CD8-positive, alpha-beta memory T cell (primary cell): Measurements from ENCODE around the gene STK32C. TPM values are rescaled to one million over a fixed set of nuclear protein-coding genes. Genes with fewer than 3 reads are reported as not detected.
"Not testable (repeated sequence)": the region's sequence is repeated elsewhere in the genome, so short reads cannot be mapped to it uniquely, and the experiment has no call there.

Experiments
- CTCF ChIA-PET: fragments of 350-600 bp; sonication (Branson Sonifier 250); formaldehyde crosslinking; loops from one replicate; lab custom pipeline; 2021; ENCODE audit warnings: antibody characterized with exemption; lab: Charles Lee
- POLR2A ChIA-PET: fragments of 350-600 bp; sonication (Branson Sonifier 250); formaldehyde crosslinking; loops from one replicate; lab custom pipeline; 2021; ENCODE audit warnings: antibody characterized with exemption; lab: Charles Lee
- DNase-seq, 5 donors: peaks; one replicate each; pipeline versions ENCODE4 v3.0.0 to v3.0.0-alpha.2; 2020 to 2022; ENCODE audit warnings: mixed read lengths in 1 of 5
- H3K27ac ChIP-seq: one replicate; pipeline ENCODE4 v1.7.0; 2013; ENCODE audit warnings: low read depth, mild to moderate bottlenecking, low read length, moderate library complexity
- H3K27me3 ChIP-seq: 2 replicates; pipeline ENCODE4 v1.7.0; 2013; ENCODE audit warnings: low read length, mild to moderate bottlenecking; ENCODE audit not compliant: insufficient read depth, poor library complexity, severe bottlenecking
- H3K36me3 ChIP-seq: 2 replicates; pipeline ENCODE4 v1.7.0; 2013; ENCODE audit warnings: mild to moderate bottlenecking, low read length, moderate library complexity; ENCODE audit not compliant: insufficient read depth
- H3K4me1 ChIP-seq: 2 replicates; pipeline ENCODE4 v1.7.0; 2013; ENCODE audit warnings: mild to moderate bottlenecking, low read length, moderate library complexity; ENCODE audit not compliant: insufficient read depth
- H3K4me3 ChIP-seq: 2 replicates; pipeline ENCODE4 v1.7.0; 2013; ENCODE audit warnings: mild to moderate bottlenecking, low read length
- H3K9me3 ChIP-seq: 2 replicates; pipeline ENCODE4 v1.7.0; 2013; ENCODE audit warnings: mild to moderate bottlenecking, low read length
- H3K27ac Mint-ChIP-seq, 8 donors: one replicate each; pipeline ENCODE4 v1.8.0; 2020 to 2021; ENCODE audit warnings: mixed read lengths in 8 of 8, mild to moderate bottlenecking in 6 of 8, inconsistent platforms in 3 of 8, moderate library complexity in 3 of 8
- H3K27me3 Mint-ChIP-seq, 2 donors: one replicate each; pipeline ENCODE4 v1.8.0; 2020 to 2021; ENCODE audit warnings: mixed read lengths in 2 of 2, mild to moderate bottlenecking in 1 of 2, moderate library complexity in 1 of 2
- H3K36me3 Mint-ChIP-seq, 3 donors: one replicate each; pipeline ENCODE4 v1.8.0; 2020 to 2021; ENCODE audit warnings: mixed read lengths in 3 of 3, inconsistent platforms in 1 of 3, mild to moderate bottlenecking in 1 of 3
- H3K4me1 Mint-ChIP-seq, 3 donors: one replicate each; pipeline ENCODE4 v1.8.0; 2020 to 2021; ENCODE audit warnings: mixed read lengths in 3 of 3, inconsistent platforms in 1 of 3, mild to moderate bottlenecking in 1 of 3
- H3K4me3 Mint-ChIP-seq, 7 donors: one replicate each; pipeline ENCODE4 v1.8.0; 2020 to 2021; ENCODE audit warnings: mixed read lengths in 7 of 7, mild to moderate bottlenecking in 6 of 7, moderate library complexity in 4 of 7, inconsistent platforms in 2 of 7
- H3K9me3 Mint-ChIP-seq, 5 donors: one replicate each; pipeline ENCODE4 v1.8.0; 2020 to 2022; ENCODE audit warnings: mixed read lengths in 5 of 5, mild to moderate bottlenecking in 3 of 5, moderate library complexity in 2 of 5, inconsistent platforms in 1 of 5
- polyA plus RNA-seq: library from polyadenylated mRNA; unstranded; fragments of 300-500 nt; fragmentation: Illumina TruSeq; gene quantifications from one replicate; pipeline ENCODE4 v1.2.3, GENCODE V29; 2021
- total RNA-seq, 2 experiments: library from RNA; stranded (reverse); gene quantifications; one replicate each; pipeline ENCODE4 v1.2.3, GENCODE V29; 2021

STK32C gene
- total RNA-seq (10 to 100 TPM; 14.0 to 14.9 TPM), polyA plus RNA-seq (8.5 TPM)

DNA sequence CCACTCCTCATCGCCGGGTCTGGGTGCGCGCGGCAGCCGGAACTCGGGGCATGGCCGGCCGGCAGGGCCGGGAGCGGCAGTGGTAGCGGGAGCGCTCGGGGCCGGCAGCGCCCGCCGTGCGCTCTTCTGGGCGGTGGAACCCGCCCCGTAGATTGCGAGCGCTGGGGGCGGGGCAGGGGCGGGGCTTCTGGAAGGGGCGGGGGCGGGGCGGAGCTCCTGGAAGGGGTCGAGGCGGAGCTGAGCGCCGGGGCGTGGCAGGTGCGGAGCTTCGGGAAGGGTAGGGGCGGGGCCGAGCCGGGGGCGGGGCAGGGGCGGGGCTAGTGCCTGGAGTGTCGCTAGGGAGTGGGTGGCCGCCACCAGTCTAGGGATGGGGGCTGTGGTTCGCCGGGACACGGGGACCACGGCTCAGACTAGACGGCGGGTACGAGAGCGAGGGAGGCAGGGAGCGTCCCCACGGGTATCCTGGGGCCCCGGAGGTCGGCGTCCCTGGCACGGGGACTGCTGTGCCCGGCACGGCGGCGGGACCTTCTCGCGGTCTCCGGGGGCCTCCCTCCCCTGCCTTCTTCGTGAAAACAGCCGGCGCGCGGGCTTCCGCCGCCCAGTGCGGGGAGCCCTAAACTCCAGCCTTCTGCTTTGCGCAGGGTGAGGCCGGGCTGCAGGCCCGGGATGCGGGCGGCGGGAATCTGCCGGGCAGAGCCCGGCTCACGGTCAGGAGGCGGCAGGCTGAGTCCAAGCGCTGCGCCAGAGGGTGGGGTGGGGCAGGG is at the start of gene STK32C:
Gene STK32C (minus strand): TSS at position 128 of the 764 bp plus-strand sequence. CDS start 117 bp downstream, at position 11.
- no peaks in the 10 kb centered on the region for H3K27me3 ChIP-seq
- Mint-ChIP-seq H3K4me1 (peaks cover 5 to 16% (median 13%) of the 10 kb centered on the region in 3 donors), H3K27me3 (peaks cover 0 to 1% of the 10 kb centered on the region in 2 donors), H3K4me3 (peak within 1 kb of the TSS; percentile 81 to 93 (median 85)), H3K36me3 (peaks cover 0 to 1% (median 0%) of the 10 kb centered on the region in 3 donors), H3K27ac (peak within 1 kb of the TSS in 5 of 8 donors; percentile 6 to 68 (median 47)), H3K9me3 (no peaks in the 10 kb centered on the region)
- peaks cover 10% of the 10 kb centered on the region for H3K4me1 ChIP-seq
- ChIA-PET CTCF (no interaction called here), POLR2A (interaction anchor here (1.5 kb wide), 1 partner anchor 22 kb away, joined by 6 read pairs; no protein-coding TSS in a partner anchor)
- DNase-seq: peak; percentile 83 to 93 (median 87)
- peak within 1 kb of the TSS; percentile 24 for H3K27ac ChIP-seq
- H3K9me3 ChIP-seq: no peaks in the 10 kb centered on the region
- no peaks in the 10 kb centered on the region for H3K36me3 ChIP-seq
- H3K4me3 ChIP-seq: peak within 1 kb of the TSS; percentile 43

DNA sequence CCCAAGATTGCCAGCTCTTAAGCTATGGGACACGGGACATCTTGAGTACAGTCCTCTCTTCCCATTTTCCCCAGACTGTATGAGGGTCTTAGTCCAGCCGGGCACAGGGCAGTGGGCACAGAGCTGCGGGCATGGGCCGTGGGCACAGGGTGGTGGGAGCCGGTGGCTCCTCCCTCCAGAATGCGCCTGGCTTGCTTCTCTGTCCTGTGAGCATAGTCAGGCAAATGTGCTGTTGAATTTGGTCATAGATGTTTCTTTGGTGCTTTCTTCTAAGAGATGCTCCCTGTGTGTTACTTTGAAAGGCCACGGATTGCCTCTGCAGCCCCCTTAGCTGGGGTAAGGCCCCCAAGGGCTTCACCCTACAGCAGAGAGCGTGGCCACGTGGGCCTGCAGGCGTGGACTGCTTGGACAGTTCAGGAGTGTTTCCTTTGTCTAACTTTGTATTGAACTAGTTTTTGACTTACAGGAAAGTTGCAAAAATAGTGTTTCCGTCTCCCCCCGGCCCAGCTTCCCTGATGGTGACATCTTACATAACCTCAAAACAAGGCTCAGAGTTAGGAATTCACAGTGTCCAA is 49.0 kb upstream of the STK32C start:
- Histone ChIP-seq H3K36me3 (no peaks in the 10 kb centered on the region), H3K4me1 (peaks cover 3% of the 10 kb centered on the region), H3K27me3 (no peaks in the 10 kb centered on the region), H3K4me3 (no peak overlapping the region), H3K9me3 (no peaks in the 10 kb centered on the region), H3K27ac (no peak overlapping the region)
- Mint-ChIP-seq H3K27me3 (no peaks in the 10 kb centered on the region), H3K36me3 (peaks cover 0 to 2% (median 1%) of the 10 kb centered on the region in 3 donors), H3K9me3 (no peaks in the 10 kb centered on the region), H3K4me3 (no peak overlapping the region), H3K27ac (no peak overlapping the region), H3K4me1 (peaks cover 4 to 5% (median 4%) of the 10 kb centered on the region in 3 donors)
- POLR2A ChIA-PET: no interaction called here
- no peak for DNase-seq
- CTCF ChIA-PET: no interaction called here

DNA sequence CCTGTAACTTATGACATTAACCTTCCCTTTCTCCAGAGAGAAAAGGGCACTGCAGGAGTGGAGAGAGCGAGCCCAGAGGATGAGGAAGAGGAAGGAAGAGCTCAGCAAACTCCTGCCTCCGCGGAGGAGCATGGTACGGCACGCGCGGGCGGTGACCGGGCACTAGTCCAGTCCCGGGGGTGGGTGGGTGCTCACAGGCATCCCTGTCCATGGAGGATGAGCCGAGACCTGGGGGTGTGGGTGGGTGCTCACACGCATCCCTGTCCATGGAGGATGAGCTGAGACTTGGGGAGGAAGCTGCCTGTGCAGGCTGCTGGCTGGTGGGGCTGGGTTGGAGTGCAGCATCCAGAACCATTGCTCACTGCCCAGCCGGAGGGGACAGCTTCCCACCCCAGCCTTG is 48.0 kb upstream of the STK32C start:
- Histone ChIP-seq H3K4me1 (peaks cover 3% of the 10 kb centered on the region), H3K27ac (no peak overlapping the region), H3K9me3 (no peaks in the 10 kb centered on the region), H3K36me3 (no peaks in the 10 kb centered on the region), H3K4me3 (no peak overlapping the region), H3K27me3 (no peaks in the 10 kb centered on the region)
- Mint-ChIP-seq H3K4me1 (peaks cover 4 to 5% (median 4%) of the 10 kb centered on the region in 3 donors), H3K36me3 (no peaks in the 10 kb centered on the region), H3K9me3 (no peaks in the 10 kb centered on the region), H3K27me3 (no peaks in the 10 kb centered on the region), H3K27ac (no peak overlapping the region), H3K4me3 (no peak overlapping the region)
- no peak for DNase-seq
- CTCF ChIA-PET: no interaction called here
- POLR2A ChIA-PET: no interaction called here

DNA sequence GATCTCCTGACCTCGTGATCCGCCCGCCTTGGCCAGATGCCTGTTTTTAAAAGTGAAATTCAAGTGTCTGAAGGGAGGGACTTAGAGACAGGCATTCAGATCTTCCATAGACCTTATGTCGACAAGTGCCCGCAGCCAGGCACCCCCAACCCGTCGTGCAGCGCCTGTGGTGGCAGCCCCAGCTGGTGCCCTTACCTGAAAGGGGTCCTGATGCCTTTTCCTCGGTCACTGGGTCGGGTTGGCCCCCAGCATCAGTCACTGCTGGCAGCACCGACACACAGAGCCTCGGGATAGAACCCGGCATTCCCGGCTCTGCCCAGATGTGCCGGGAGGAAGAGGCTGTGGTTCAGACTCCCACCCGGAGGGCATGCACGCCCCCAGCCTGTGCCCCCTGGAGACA is 47.5 kb upstream of the STK32C start:
- POLR2A ChIA-PET: no interaction called here
- Mint-ChIP-seq H3K27ac (no peak overlapping the region), H3K4me1 (peaks cover 4 to 5% (median 4%) of the 10 kb centered on the region in 3 donors), H3K27me3 (no peaks in the 10 kb centered on the region), H3K9me3 (no peaks in the 10 kb centered on the region), H3K4me3 (no peak overlapping the region), H3K36me3 (no peaks in the 10 kb centered on the region)
- Histone ChIP-seq H3K27me3 (no peaks in the 10 kb centered on the region), H3K36me3 (no peaks in the 10 kb centered on the region), H3K4me1 (peaks cover 3% of the 10 kb centered on the region), H3K9me3 (no peaks in the 10 kb centered on the region), H3K27ac (no peak overlapping the region), H3K4me3 (no peak overlapping the region)
- CTCF ChIA-PET: no interaction called here
- DNase-seq: no peak

DNA sequence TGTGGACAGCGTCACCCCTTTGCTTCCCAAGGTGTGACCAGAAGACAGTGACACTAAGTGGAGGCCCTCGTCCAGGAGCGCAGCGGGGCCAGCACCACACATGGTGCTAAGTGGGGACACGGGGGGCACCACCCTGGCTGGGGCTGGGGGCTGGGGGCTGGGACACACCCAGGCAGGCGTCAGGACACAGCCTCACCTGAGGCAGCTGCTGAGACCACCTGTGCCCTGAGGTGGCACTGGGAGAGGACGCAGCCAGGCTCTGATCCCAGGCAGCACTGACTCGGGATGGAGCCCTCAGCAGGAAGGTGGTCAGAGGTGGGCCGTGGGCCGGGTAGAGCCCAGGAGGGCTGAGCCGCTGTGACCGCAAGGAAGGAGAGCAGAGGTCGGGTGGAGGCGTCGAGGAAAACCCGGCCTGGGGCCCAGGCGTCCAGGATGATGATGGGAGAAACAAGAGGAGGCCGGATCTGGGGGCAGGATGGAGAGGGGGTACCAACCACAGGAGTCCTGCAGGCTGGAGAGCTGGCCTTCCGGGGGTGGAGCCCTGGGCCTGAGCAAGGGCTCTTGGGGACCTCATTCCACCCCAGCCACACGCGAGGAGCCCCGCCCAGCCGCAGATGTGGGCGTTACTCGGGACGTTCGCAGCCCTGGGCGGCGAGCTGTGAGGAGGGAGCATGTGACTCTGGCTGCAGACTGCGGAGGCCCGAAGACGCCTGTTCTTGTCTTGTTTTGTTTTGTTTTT is 46.8 kb upstream of the STK32C start:
- Mint-ChIP-seq H3K9me3 (no peaks in the 10 kb centered on the region), H3K4me3 (no peak overlapping the region), H3K27me3 (no peaks in the 10 kb centered on the region), H3K27ac (no peak overlapping the region), H3K4me1 (peaks cover 4 to 5% (median 4%) of the 10 kb centered on the region in 3 donors), H3K36me3 (no peaks in the 10 kb centered on the region)
- Histone ChIP-seq H3K36me3 (no peaks in the 10 kb centered on the region), H3K9me3 (no peaks in the 10 kb centered on the region), H3K27ac (no peak overlapping the region), H3K4me3 (no peak overlapping the region), H3K4me1 (peaks cover 3% of the 10 kb centered on the region), H3K27me3 (no peaks in the 10 kb centered on the region)
- ChIA-PET CTCF (interaction anchor here (1.5 to 1.8 kb wide), 4 partner anchors 26 to 213 kb away, joined by 3 to 4 read pairs (median 4); no protein-coding TSS in a partner anchor), POLR2A (no interaction called here)
- DNase-seq: no peak

DNA sequence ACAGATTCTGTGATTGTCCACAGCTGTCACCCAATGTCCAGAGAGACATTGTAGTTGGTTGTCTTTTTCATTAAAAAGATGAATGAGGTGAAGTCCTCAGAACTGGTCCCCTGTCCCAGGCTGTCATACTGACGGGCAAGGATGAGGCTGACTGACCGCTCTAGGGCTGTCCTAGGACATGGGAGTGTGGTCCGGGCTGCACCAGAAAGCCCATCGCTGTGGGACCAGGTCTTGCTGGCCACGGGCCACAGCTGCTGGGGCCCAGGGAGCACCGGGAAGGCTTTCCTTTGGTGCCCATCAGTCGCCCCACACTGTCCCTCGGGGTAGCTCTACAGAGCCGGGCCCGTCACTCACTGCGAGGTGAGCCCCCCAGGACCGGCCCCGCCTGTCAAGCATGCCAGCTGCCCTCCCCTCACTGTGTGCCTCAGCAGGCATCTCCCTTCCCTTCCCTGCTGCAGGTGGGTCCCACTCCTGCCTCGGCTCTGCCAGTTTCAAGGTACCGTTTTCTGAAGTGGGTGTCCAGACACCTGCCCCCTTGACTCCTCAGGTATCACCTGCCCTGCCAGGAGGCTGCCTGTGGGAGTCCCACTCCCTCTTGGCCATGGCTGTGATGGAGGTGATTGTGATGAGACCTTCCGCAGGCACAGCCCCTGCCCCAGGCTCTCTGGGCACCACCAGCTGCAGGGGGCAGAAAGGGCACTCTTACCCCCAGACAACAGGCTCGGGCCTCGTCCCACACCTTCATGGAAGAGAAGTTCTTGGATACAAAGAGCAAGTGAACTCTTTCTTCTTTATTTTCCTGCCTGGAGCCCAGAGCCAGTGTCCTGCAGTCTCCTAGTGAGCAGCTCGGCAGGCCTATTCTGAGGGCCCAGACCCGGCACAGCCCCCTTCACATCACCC is 46.0 kb upstream of the STK32C start:
- Mint-ChIP-seq H3K27me3 (no peaks in the 10 kb centered on the region), H3K4me1 (peaks cover 4 to 5% (median 4%) of the 10 kb centered on the region in 3 donors), H3K9me3 (no peaks in the 10 kb centered on the region), H3K36me3 (peaks cover 0 to 3% (median 0%) of the 10 kb centered on the region in 3 donors), H3K4me3 (no peak overlapping the region), H3K27ac (peak overlapping the region in 1 of 8 donors; percentile 9)
- no peak for DNase-seq
- H3K4me3 ChIP-seq: no peak overlapping the region
- POLR2A ChIA-PET: no interaction called here
- no peaks in the 10 kb centered on the region for H3K9me3 ChIP-seq
- peaks cover 3% of the 10 kb centered on the region for H3K4me1 ChIP-seq
- H3K36me3 ChIP-seq: no peaks in the 10 kb centered on the region
- CTCF ChIA-PET: interaction anchor here (0.5 to 1.8 kb wide), 13 partner anchors 8 to 449 kb away, joined by 3 to 6 read pairs (median 4); no protein-coding TSS in a partner anchor
- no peaks in the 10 kb centered on the region for H3K27me3 ChIP-seq
- H3K27ac ChIP-seq: no peak overlapping the region

DNA sequence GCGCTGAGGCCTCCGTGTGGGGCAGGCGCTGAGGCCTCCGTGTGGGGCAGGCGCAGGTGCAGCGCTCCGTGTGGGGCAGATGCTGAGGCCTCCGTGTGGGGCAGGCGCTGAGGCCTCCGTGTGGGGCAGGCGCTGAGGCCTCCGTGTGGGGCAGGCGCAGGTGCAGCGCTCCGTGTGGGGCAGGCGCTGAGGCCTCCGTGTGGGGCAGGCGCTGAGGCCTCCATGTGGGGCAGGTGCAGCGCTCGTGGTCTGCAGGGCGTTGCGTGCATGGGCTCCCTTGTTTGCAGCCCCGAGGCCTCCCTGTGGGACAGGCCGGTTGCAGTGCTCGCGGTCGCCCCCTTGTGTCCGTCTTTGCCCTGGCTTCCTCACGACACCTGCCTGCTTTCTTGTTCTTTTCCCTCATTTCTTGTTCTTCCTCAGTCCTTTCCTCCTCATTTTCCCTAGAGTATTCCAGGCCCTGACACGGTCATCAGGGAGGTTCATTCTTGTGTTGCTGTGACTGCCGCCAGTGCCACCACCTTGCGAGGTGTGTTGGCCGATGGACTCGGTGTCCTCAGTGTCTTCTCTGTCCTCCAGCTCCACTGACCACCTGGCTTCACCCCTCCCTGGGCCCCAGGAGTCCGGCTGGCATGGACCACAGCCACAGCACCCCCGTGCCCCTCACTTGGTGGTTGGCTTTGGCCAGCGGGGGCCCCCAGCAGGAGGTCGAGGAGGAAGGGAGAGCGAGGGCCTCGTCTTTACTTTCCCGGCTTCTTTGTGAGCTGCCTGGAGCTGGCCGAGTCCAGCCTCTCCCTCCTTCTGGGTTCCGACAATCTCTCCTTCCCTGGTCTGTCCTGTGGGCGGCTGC is 44.9 kb upstream of the STK32C start:
- H3K9me3 ChIP-seq, POLR2A ChIA-PET, H3K27me3 Mint-ChIP-seq, H3K27ac ChIP-seq, H3K9me3 Mint-ChIP-seq, H3K4me1 Mint-ChIP-seq, H3K36me3 Mint-ChIP-seq, H3K36me3 ChIP-seq, H3K4me3 ChIP-seq, H3K4me1 ChIP-seq, H3K27me3 ChIP-seq, H3K4me3 Mint-ChIP-seq: not testable (repeated sequence)
- H3K27ac Mint-ChIP-seq: peak overlapping the region in 1 of 8 donors; percentile 81
- CTCF ChIA-PET: interaction anchor here (0.5 to 1.8 kb wide), 13 partner anchors 9 to 448 kb away, joined by 3 to 6 read pairs (median 4); no protein-coding TSS in a partner anchor
- peak; percentile 44 to 76 (median 63) for DNase-seq
